HG02571 (cell line): ENCODE data around the gene DPM3.
A peak's percentile ranks its signal among the peaks of the same experiment; 100 is the strongest.
"Not testable (repeated sequence)": the region's sequence is repeated elsewhere in the genome, so short reads cannot be mapped to it uniquely, and the experiment has no call there.

Experiments used
- ATAC-seq: cut with Tn5 transposase; IDR thresholded peaks from one replicate; pipeline ENCODE4 v1.9.1; 2021; ENCODE audit warnings: mild to moderate bottlenecking, moderate library complexity; ENCODE audit not compliant: unreplicated experiment

DPM3 gene

GRCh38 chr1:155139895-155140629, at the start of gene DPM3:
Gene DPM3 (minus strand): TSS chr1:155140531. CDS start chr1:155140240, 291 bp downstream.
- ATAC-seq: peak; percentile 41

- not testable (repeated sequence) for ATAC-seq
These were observed 49.6 kb upstream of the DPM3 start for GRCh38 chr1:155189926-155190325.

- no peak for ATAC-seq
These were observed 47.9 kb upstream of the DPM3 start for GRCh38 chr1:155188268-155188667.

- ATAC-seq: no peak
These were observed 47.1 kb upstream of the DPM3 start for GRCh38 chr1:155187456-155187891.

- no peak for ATAC-seq
These were observed 46.6 kb upstream of the DPM3 start for GRCh38 chr1:155186794-155187455.

- no peak for ATAC-seq
These were observed 45.9 kb upstream of the DPM3 start for GRCh38 chr1:155186067-155186793.

- ATAC-seq: no peak
These were observed 45.4 kb upstream of the DPM3 start for GRCh38 chr1:155185783-155186066.

- no peak for ATAC-seq
These were observed 44.8 kb upstream of the DPM3 start for GRCh38 chr1:155184835-155185782.

GRCh38 chr1:155184351-155184811, 44.0 kb upstream of the DPM3 start:
- ATAC-seq: no peak

- no peak for ATAC-seq
These were observed 43.5 kb upstream of the DPM3 start for GRCh38 chr1:155183775-155184221.

GRCh38 chr1:155182052-155182550, 41.8 kb upstream of the DPM3 start:
- no peak for ATAC-seq

GRCh38 chr1:155181371-155182051, 41.2 kb upstream of the DPM3 start:
- no peak for ATAC-seq

GRCh38 chr1:155179112-155180031, 39.0 kb upstream of the DPM3 start:
- ATAC-seq: no peak

- ATAC-seq: no peak
These were observed 38.2 kb upstream of the DPM3 start for GRCh38 chr1:155178441-155179111.

- no peak for ATAC-seq
These were observed 37.6 kb upstream of the DPM3 start for GRCh38 chr1:155177918-155178281.

- no peak for ATAC-seq
These were observed 37.0 kb upstream of the DPM3 start for GRCh38 chr1:155177192-155177917.

GRCh38 chr1:155176544-155177071, 36.3 kb upstream of the DPM3 start:
- no peak for ATAC-seq
